Renal cortex interstitium (tissue), 11 donors: ENCODE results near the gene KRTCAP2. TPM values are rescaled to one million over a fixed set of nuclear protein-coding genes. Genes with fewer than 3 reads are reported as not detected.
A peak's percentile ranks its signal among the peaks of the same experiment; 100 is the strongest.
"Not testable (repeated sequence)": the region's sequence is repeated elsewhere in the genome, so short reads cannot be mapped to it uniquely, and the experiment has no call there.

ENCODE experiments used
- DNase-seq, 11 donors: peaks; one replicate each; pipeline ENCODE4 v3.0.0-alpha.2; 2013; ENCODE audit warnings: low read depth in 9 of 11, low spot score in 4 of 11; ENCODE audit errors: extremely low read depth in 1 of 11
- polyA plus RNA-seq, 3 donors: library from polyadenylated mRNA; unstranded; fragments of 120-200 nt; gene quantifications; one replicate each; pipeline ENCODE4 v1.2.1, GENCODE V29; 2013; ENCODE audit not compliant: insufficient read length in 3 of 3

The KRTCAP2 gene
- polyA plus RNA-seq, 3 donors: 142 to 152 (median 147) TPM

DNA sequence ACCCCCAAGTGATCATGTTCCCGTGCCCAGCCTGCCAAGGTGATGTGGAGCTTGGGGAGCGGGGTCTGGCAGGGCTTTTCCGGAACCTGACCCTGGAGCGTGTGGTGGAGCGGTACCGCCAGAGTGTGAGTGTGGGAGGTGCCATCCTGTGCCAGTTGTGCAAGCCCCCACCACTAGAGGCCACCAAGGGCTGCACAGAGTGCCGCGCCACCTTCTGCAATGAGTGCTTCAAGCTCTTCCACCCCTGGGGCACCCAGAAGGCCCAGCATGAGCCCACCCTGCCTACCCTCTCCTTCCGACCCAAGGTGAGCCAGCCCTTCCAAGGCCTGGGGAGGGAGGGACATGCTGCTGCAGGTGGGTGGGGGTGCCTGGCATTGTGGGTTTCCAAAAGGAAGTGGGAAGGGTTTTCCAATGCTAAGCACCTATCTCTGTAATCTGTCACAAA, 2.8 kb upstream of the KRTCAP2 start:
- DNase-seq: no peak

DNA sequence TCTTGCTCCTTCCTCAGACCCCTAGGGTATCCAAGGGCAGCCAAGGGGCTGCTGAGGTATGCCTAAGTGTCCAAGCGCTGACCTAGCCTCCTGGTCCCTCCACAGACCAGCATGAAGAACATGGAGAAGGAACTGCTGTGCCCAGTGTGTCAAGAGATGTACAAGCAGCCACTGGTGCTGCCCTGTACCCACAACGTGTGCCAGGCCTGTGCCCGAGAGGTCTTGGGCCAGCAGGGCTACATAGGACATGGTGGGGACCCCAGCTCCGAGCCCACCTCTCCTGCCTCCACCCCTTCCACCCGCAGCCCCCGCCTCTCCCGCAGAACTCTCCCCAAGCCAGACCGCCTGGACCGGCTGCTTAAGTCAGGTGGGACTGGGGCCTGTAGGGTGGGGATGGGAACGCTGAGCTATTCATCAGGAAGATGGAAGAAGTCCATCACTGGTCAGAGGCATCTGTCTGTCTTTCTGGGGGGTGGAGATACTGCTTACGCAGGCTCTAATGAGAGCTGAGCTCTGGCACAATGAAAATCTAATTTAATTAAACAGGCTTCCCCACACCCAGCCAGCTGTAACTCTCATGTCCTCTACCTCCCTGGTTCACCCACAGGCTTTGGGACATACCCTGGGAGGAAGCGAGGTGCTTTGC, 2.3 kb upstream of the KRTCAP2 start:
- DNase-seq: no peak

DNA sequence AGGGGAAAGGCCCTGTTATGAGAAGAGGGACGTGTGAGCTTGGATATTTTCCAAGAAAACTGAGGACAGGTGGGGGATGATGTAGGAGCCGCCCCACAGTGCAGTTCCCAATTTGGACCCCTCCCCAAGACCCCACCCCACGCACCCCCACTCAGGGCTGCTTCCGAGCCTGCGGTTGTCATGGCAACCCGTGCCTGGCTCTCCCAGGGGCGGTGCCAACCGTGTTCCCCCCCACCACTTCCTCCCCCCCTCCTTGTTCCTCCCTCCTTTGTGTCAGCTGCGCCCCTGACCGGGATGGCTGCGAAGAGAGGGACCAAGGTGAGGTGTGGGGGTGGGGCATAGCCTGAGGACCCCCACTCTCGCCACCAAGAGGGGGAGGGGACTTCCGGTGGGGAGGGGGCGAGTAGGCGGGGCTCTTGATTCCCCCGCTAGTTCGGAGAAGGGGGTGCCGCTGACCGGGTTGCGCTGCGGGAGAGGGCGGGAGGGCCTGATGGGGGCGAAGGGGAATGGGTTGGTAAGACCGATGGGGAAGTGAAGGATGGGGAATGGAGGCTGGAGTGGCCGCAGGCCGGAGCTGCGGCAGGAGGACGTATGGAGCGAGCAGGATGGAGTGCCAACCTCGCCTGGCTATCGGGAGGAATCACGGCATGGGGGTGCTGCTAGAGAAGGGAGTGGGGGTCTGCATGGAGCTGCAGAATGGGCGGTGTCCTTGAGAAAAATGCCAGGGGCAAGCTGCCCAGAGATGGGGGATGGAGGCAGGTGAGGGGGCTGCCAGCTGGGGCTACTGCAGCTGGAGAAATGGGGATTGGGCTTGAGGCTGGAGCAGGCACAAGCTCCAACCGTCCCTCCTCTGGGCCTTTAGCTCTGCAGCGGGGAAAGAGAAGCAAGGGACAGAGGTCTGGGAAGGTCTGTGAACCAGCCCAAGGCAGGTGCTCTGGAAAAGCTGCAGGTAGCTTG, 1.5 kb upstream of the KRTCAP2 start:
- no peak for DNase-seq

DNA sequence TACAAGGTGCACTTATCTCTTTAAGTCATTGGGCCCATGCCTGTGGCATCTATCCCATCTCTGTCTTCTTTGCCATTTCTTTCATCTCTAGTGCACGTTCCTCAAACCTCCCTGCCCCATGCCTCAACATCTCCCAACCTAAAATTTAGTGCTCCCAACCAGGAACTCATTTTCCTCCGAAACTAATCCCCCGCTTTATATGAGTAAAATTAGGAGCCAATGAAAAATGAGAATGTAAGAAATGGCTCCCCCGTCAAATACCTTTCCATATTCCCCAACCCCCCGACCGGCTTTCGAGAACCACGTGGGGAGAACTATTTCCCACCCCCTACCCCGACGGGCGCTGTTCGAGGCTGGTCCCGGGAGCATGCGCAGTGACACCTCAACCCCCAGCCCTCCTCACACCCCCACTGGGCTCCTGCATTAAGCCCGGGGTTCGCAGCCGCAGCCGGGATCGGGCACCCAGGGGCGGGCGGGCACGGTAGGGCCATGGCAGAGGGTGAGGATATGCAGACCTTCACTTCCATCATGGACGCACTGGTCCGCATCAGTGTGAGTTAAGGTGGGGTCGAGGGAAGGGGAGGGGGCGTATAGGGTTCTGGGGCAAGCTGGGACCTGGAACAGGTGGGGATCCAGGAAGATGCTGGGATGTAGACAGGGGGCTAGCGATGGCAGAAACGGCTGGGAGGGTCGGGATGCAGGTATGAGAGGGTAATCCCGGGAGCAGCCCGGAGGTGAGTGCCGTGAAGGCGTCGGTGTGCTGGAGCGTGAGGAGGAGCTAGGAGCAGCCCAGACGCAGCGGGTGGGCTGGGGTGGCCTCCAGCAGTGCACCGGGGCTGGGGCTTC, 597 bp upstream of the KRTCAP2 start, which contains the start of gene TRIM46:
Gene TRIM46, plus strand, starts transcription at position 372 of the 846 bp plus-strand sequence. Its CDS starts 118 bp downstream, at position 490.
- DNase-seq: no peak

DNA sequence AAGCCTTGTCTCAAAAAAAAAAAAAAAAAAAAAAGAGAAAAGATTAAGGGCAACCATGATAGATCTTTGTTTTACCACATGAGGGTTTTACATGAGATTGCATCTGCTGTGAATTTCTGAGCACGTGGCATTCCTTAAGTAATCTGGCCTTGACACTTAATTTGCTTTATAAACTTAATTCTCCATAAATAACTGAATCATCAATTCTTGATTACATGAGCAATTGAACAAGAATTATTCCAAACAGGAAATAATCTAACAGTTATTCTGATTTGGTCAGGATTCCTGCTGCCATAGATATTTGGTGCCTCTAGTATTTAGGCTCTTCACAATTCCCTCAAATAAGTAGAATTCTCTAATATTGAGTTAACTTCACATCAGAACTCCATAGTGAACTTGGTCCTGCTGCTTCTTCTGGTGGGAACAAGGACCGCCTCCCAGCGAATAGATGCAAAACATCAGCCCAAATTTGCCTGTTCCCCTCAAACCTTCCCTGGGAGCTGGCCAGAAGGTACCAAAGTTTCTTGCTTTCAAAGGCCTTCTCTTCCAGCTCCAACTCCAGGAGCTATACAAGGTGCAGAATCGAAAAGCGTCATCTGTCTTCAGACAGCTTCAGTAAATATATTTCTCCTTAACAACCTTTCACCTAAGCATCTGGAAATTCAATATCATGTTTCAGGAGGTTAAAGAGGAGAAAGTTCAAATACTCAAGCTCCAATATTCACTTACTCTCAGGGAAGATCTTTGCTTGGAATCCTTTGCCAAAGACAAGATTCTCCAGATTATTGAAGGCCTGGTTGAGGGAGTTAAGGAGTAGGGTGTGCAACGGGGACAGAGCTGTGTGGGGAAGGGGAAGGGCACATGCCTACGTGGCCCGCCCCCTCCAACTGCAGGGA, 1.0 kb downstream of the KRTCAP2 start:
- DNase-seq: no peak

DNA sequence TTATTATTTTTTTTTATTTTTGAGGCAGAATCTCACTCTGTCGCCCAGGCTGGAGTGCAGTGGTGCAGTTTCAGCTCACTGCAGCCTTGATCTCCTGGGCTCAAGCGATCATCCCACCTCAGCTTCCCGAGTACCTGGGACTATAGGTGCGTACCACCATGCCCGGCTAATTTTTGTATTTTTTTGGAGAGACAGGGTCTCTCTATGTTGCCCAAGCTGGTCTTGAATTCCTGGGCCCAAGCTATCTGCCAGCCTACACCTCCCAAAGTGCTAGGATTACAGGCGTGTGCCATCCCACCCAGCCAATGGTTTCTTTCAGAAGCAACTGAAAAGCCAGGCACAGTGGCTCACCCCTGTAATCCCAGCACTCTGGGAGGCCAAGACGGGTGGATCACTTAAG, 2.3 kb downstream of the KRTCAP2 start:
- DNase-seq: no peak

DNA sequence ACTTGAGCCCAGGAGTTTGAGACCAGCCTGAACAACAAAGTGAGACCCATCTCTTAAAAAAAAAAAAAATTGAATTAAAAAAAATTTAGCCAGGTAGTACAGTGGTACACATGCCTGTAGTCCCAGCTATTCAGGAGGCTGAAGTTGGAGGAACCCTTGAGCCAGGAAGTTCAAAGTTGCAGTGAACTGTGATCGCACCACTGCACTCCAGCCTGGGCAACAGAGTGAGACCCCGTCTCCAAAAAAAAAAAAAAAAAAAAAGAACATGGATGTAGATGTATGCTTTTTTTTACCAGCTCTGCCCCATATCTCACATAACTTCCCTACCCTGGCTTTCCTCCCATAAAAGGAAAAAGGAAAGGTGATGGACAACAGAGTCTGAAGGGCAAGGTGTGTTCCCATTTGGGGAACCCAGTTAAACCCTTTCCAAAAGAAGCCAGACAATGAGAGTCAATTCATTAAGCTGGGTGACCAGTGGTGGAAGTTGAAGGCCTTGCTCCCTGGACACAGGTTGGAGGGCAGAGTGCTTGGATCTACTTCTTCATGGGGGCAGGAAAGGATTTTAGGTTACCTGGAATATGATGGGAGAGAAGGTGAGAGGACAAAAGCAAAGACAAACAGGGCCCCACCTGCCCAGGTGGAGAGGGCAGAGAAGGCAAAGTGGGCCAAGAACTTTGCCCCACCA, 2.9 kb downstream of the KRTCAP2 start:
- no peak for DNase-seq

DNA sequence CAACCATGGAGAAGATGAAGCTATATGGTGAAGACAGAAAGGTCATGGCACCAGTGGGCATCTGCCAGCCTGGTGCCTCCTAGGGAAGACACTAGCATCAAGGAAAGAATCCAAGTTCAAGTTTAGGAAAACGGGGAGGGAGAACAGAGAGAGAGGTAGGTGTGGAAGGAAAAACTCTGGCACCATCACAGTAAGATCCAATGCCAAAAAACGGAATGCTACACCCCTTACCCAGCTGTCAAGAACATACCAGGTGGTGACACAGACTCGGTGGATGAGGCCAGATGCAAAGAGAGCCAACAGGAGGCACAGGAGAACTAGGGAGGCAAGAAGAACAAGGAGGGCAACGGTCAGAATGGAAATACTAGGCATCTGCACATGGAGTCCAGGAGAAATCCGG, 3.6 kb downstream of the KRTCAP2 start:
- DNase-seq: no peak

DNA sequence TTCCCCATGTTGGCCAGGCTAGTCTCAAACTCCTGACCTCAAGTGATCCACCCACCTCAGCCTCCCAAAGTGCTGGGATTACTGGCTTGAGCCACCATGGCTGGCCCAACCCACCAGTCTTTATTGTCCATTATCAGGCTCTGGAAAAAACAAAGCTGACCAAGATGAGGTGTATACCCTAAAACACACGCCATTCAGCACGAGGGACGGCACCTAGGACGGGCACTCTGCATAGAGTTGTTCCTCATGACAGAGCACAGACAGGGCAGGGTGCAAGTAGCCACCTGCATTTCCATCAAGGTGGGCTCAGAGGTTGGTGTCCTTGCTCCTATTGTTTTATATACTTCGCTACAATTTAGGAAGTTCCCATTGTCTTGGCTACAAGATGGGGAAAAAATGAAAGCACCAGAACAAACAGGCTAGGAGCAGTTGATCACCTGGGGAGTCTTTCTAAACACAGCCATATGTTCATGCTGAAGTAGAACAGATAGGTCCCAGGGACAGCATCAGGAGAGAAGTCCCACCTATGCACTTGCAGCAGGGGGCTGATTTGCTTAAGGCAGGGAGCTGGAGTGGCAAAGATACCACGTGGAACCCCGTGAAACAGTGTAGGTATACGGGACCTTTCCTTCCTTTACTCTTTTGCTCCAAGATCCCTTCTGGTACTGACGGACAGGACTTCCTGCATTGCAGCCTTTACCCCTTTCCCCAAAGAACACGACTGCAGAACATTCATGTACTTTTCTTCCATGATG, 4.5 kb downstream of the KRTCAP2 start:
- no peak for DNase-seq

DNA sequence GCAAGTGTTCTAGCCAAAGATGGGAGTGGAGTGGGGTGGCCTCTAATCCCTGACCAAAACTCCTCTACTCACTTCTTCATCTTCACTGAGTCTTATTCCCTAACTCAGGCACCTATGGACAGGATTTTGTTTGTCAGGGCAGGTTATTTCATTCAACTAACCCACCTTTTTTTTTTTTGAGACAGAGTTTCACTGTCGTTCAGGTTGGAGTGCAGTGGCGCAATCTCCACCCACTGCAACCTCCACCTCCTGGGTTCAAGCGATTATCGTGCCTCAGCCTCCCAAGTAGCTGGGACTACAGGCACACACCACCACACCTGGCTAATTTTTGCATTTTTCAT, 5.0 kb downstream of the KRTCAP2 start:
- not testable (repeated sequence) for DNase-seq

DNA sequence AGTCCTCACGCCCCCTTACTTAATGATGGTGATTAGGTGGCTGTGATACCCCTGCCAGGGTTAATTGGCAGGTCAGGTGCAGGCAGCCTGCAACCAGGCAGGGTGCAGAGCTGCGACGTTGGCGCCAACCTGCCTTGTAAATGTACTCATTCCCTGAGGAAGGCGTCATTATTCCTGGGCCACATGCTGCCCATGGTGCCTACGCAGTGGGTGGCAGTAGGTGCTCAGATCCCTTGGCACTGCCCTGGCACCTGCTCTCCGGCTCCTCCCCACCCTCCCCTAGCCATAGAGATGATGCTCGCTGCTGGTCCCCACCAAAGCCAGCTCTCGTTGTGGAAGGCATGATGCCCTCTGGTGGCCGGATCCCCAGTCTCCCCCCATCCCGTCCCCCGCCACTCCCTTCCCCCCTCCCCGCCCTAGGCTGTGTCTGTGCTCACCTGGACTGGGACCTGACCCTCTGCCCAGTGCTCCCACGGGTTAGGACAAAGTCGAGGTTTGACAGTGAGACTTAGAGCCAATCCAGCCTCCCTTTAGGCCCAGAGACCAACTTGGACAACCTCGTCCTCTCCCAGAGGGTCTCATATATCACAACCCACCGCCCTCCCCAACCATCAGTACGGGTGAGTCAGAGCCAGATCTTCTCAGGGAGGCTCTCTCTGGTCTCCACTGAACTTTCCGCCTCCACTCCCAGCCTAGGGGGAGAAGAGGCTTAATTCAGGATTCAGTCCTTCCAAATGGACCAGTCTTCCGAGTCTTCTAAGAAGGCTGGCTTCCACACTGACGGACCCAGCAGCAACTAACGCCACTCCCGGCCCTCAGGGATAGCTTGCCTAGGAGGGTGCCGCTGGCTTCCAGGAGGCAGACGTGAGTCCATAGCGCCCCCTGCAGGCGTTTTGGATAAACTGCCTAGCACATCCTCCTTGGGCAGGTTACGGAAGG, 5.7 kb downstream of the KRTCAP2 start:
- DNase-seq: peak in 10 of 11 donors; percentile 50 to 85 (median 79)

DNA sequence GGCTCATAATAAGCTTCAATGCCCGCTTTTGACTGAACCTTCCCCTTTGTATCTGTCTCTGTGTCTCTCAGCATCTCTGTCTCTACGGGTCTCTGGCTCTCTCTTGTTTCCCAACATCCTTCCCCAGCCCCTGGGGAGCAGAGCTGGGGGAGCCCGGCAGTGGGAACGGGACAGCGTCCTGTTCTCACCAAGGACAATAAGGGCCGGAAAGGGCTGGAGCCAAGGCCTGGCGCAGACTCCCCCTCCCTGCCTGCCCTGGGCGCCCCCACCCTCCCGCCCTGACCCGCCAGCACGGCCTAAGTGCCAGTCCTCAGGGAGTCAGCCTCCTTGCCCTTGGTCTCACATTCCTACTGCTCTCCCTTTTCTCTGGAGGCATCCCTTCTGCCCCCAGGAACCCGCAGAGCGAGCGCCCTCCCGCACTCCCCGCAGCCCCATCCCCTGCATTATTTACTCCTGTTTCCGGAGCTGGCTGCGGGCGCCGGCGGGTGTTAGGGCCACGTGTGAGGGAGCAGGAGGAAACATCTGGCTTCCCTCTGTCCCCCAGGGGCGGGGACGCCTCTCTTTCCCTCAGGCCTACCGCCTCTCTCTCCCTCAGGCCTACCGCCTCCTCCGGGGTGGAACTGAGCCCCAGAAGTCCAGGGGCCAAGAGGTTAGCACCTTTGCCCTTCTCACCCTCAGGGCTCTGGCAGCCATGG, 6.5 kb downstream of the KRTCAP2 start:
- peak in 5 of 11 donors; percentile 32 to 67 (median 60) for DNase-seq

DNA sequence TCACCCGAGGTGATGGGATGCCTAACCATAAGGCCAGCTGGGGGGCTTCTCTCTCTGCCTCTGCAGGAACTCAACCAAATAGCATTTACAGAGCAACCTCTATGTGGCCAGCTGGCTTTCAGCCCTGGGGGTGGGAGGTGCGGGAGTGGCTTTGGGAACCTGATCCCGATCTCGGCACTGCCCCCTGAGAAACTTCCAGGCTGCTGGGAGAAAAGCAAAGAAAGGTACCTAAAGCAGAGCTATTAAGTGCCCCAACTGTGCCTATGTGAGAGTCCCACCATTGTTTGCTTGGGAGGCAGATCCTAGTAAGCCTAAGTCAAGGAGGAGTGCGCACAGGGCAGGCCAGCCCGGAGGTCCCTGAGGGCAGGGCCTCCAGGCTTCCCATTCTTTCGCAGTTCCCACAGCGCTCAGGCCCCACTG, 7.0 kb downstream of the KRTCAP2 start:
- no peak for DNase-seq

DNA sequence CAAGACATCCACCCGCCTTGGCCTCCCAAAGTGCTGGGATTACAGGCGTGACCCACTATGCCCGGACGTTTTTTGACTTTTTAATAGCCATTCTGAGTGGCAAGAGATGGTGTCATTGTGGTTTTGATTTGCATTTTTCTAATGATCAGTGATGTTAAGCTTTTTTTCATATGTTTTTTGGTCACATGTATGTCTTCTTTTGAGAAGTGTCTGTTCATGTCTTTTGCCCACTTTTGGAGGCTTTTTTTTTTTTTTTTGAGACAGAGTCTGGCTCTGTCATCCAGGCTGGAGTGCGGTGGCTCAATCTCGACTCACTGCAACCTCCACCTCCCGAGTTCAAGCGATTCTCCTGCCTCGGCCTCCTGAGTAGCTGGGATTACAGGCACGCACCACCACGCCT, 8.5 kb downstream of the KRTCAP2 start:
- not testable (repeated sequence) for DNase-seq

DNA sequence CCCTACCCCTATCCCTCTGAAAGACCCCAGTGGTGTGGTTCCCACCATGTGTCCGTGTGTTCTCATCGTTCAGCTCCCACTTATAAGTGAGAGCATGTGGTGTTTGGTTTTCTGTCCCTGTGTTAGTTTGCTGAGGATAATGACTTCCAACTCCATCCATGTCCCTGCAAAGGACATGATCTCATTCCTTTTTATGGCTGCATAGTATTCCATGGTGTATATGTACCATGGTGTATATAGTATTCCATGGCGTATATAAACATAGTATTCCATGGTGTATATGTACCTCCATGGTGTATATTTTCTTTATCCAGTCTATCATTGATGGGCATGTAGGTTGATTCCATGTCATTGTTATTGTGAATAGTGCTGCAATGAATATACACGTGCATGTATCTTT, 9.3 kb downstream of the KRTCAP2 start:
- not testable (repeated sequence) for DNase-seq
